Peyer's patch (tissue), 4 donors: Measurements from ENCODE around the gene LUZP2.

ENCODE experiments used
- POLR2A ChIP-seq, 2 donors: fragments of 450-650 bp; IDR thresholded peaks; one replicate each; pipeline ENCODE4 v1.5.1; 2017; ENCODE audit warnings: antibody characterized with exemption in 2 of 2, mild to moderate bottlenecking in 2 of 2, moderate library complexity in 2 of 2
- TF ChIP-seq, protein P1 (sequence below), 6 experiments: fragments of 450-650 bp in 4 of 6; fragments of 200-600 bp in 2 of 6; sonication (generic) in 1 of 6; IDR thresholded peaks; one replicate each; pipeline ENCODE4 v1.5.1; 2017 to 2019; ENCODE audit warnings: antibody characterized with exemption in 6 of 6, mild to moderate bottlenecking in 3 of 6, moderate library complexity in 1 of 6

DNA sequence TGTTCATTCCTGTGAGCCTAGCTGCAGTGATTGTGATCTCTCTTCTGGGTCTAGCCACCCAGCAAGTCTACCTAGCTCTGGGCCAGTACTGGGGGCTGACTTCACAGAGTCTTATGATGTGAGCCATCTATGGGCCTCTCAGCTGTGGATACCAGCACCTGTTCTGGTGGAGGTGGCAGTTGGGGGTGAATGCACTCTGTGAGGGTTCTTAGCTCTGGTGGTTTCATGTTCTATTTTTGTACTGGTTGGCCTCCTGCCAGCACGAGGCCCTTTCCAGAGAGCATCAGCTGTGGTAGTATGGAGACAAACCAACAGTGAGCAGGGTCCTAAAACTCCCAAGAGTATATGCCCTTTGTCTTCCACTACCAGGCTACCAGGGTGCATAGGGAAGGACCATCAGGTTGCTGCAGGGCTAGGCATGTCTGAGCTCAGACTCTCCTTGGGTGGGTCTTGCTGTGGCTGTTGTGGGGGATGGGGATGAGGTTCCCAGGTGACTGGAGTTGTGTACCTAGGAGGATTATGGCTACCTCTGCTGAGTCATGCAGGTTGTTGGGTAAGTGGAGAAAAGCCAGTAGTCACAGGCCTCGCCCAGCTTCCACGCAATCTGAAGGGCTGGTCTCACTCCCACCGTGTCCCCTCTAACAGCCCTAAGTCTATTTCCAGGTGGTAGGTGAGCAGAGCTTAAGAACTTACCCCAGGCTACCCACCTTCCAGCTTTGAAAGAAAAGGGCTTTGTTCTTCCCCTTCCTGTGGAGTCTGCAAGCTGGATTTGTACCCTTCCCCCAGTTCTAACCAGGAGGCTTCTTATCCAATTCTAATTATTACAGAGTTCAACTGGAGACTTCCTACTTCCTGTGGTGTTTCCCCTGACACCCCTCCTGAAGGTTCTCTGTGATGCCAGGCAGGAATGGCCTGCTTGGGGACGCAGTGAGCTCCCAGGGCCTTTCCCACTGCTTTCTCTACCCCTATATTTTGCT is 250.7 kb downstream of the LUZP2 start:
- TF ChIP-seq, protein P1, sequence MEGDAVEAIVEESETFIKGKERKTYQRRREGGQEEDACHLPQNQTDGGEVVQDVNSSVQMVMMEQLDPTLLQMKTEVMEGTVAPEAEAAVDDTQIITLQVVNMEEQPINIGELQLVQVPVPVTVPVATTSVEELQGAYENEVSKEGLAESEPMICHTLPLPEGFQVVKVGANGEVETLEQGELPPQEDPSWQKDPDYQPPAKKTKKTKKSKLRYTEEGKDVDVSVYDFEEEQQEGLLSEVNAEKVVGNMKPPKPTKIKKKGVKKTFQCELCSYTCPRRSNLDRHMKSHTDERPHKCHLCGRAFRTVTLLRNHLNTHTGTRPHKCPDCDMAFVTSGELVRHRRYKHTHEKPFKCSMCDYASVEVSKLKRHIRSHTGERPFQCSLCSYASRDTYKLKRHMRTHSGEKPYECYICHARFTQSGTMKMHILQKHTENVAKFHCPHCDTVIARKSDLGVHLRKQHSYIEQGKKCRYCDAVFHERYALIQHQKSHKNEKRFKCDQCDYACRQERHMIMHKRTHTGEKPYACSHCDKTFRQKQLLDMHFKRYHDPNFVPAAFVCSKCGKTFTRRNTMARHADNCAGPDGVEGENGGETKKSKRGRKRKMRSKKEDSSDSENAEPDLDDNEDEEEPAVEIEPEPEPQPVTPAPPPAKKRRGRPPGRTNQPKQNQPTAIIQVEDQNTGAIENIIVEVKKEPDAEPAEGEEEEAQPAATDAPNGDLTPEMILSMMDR (IDR thresholded peaks at IDR 0.05) = no peak
- TF ChIP-seq POLR2A (IDR thresholded peaks at IDR 0.05) = no peak
